ENCODE results near the gene CARS2. TPM values are rescaled to one million over a fixed set of nuclear protein-coding genes. Genes with fewer than 3 reads are reported as not detected.

CARS2 gene
- total RNA-seq, 2 experiments from 2014 or later, result 54.6 to 59.3 TPM

DNA sequence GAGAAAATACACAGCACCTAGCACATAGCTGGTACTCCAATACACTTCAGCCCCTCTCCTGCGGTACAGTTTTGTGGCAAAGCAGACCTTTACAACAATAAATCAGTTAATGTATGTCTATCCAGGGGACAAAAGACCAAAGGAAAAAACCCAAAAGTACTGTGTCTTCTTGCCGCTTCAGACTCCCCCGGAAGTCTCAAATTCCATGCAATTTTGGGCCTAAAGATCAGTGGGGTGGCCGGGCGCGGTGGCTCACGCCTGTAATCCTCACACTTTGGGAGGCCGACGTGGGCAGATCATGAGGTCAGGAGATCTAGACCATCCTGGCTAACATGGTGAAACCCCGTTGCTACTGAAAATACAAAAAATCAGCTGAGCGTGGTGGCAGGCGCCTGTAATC is 16.2 kb downstream of the CARS2 start:
- no peaks in the 10 kb centered on the region for H3K27me3 Mint-ChIP-seq
- DNase-seq, result no peak
- H3K27ac Mint-ChIP-seq, result no peak overlapping the region
- H3K4me3 Mint-ChIP-seq, result no peak overlapping the region
- intact Hi-C loops (cut with micrococcal nuclease), result no loop called here
- H3K36me3 Mint-ChIP-seq, result peaks cover 14% of the 10 kb centered on the region
- POLR2A ChIA-PET, result no interaction called here
- CTCF ChIA-PET, result interaction anchor here (1.4 kb wide), 1 partner anchor 9 kb away, joined by 5 read pairs; no protein-coding TSS in a partner anchor
- no peaks in the 10 kb centered on the region for H3K9me3 Mint-ChIP-seq
- no peaks in the 10 kb centered on the region for H3K4me1 Mint-ChIP-seq (ENCODE audit: low read depth)

DNA sequence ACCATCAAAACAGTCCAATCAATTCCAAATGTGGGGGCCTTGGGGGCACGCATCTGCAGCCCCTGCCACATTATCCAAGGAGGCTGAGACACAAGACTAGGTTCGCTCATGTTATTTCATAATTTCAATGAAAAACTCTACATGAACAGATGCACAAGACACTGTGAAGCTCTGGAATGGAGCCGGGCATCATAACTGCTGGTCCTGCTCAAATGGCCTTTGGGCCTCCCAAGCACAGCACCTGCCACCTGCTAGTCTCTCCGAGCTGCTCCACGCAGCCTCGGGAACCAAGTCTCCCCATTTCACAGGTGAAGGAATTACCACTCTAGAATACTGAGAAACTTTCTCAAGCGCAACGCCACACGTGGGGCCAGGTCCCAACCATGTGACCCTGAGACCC is 16.9 kb downstream of the CARS2 start:
- no peak for DNase-seq
- intact Hi-C loops (cut with micrococcal nuclease), result no loop called here
- POLR2A ChIA-PET, result no interaction called here
- Mint-ChIP-seq H3K27me3 (no peaks in the 10 kb centered on the region), H3K27ac (no peak overlapping the region), H3K9me3 (no peaks in the 10 kb centered on the region), H3K4me3 (no peak overlapping the region), H3K4me1 (ENCODE audit: low read depth) (no peaks in the 10 kb centered on the region), H3K36me3 (peaks cover 14% of the 10 kb centered on the region)
- CTCF ChIA-PET, result interaction anchor here (0.6 kb wide), 1 partner anchor 95 kb away, joined by 3 read pairs; no protein-coding TSS in a partner anchor

DNA sequence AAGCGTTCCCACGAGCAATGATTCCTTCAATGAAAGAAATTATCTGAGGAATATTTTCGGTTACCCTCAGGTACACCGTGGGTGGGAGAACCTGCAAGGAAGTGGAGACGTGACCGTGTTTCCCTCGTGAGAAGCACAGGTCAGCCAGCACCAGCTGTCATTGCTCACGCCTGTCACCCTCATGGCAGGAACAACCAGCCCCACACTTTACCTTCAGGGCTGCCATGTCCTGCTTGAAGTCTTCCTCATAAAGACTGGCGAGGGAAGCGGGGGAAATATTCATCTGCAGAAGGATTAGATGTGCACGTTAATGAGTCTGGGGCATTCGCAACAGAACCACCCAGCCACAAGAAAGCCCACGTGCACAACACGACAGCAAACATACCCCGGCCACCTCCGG is 18.2 kb downstream of the CARS2 start:
- Mint-ChIP-seq H3K4me1 (ENCODE audit: low read depth) (no peaks in the 10 kb centered on the region), H3K9me3 (no peaks in the 10 kb centered on the region), H3K27me3 (no peaks in the 10 kb centered on the region), H3K36me3 (peaks cover 12% of the 10 kb centered on the region), H3K4me3 (no peak overlapping the region), H3K27ac (no peak overlapping the region)
- POLR2A ChIA-PET, result no interaction called here
- intact Hi-C loops (cut with micrococcal nuclease), result no loop called here
- CTCF ChIA-PET, result no interaction called here
- no peak for DNase-seq

DNA sequence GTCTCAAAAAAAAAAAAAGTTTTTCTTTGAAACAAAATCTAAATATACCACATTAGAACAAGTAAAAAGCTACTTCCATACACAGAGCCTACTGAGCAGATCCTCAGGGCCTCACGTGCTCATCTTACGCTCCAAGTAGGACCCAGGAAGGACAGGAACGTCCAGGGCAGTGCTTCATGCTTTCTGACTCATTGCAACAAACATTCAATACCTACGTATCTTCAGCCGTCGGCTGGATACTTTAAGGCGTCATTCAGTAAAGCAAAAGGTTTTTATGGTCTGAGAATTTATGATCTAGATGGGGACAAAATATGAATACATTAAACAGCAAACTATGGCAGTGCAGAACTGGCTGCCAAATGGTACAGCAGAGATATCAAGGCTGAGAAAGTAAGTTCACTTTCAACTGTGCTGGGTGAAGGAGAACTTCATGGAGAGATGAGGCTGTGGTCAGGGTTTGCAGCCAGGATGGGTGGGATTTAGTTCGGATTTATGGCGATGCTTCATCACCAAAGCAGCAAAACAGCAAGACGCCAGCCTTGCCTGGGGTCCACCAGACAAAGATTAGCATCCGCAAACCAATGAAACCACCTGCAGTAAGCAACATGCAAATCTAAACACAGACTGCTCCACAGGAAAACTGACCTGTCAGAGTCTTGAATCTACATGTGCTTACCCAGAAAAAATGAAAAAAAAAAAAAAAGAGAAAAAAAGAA is 20.5 kb downstream of the CARS2 start:
- POLR2A ChIA-PET, result no interaction called here
- H3K27ac Mint-ChIP-seq, result no peak overlapping the region
- intact Hi-C loops (cut with micrococcal nuclease), result no loop called here

DNA sequence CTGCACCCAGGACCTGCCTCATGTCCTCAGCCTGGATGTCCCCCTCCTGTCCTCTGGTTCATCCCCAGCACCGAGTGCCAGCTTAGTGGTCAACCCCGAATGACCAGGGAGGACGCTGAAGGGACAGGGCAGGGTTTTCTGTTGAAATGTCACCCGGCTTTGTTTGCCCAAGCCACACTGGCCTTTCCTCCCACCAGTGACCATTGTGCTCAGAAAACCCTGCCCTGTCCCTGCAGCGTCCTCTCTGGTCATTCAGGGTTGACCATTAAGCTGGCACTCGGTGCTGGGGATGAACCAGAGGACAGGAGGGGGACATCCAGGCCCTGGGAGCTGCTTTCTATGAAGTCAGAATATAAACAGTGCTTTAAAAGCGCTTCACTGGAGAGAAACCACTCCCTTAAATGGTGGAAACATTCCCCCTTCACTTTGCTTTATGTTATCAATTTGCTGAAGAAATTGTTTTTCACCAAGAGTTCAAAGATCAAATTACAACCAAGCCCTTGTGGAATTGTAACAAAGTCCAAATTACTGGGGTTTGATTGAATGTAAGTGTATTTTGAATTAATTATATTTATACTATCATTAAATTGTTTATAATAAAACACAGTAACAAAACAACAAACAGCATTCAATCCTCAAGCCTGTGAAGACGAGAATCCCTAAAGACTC is 21.4 kb downstream of the CARS2 start:
- H3K27ac Mint-ChIP-seq, result no peak overlapping the region
- no peaks in the 10 kb centered on the region for H3K27me3 Mint-ChIP-seq
- no peak for DNase-seq
- H3K9me3 Mint-ChIP-seq, result no peaks in the 10 kb centered on the region
- ChIA-PET POLR2A (no interaction called here), CTCF (interaction anchor here (0.8 to 3.5 kb wide), 5 partner anchors 19 to 139 kb away, joined by 4 to 39 read pairs (median 7); partner anchors contain the start of gene CARS2)
- no peak overlapping the region for H3K4me3 Mint-ChIP-seq
- no peaks in the 10 kb centered on the region for H3K4me1 Mint-ChIP-seq (ENCODE audit: low read depth)
- peaks cover 25% of the 10 kb centered on the region for H3K36me3 Mint-ChIP-seq
- intact Hi-C loops (cut with micrococcal nuclease), result no loop called here

More for the DNA sequence above, 20.5 kb downstream of the CARS2 start:
- DNase-seq, result no peak
- CTCF ChIA-PET, result no interaction called here
- Mint-ChIP-seq H3K4me3 (no peak overlapping the region), H3K27me3 (no peaks in the 10 kb centered on the region), H3K36me3 (peaks cover 23% of the 10 kb centered on the region), H3K4me1 (ENCODE audit: low read depth) (no peaks in the 10 kb centered on the region), H3K9me3 (no peaks in the 10 kb centered on the region)

DNA sequence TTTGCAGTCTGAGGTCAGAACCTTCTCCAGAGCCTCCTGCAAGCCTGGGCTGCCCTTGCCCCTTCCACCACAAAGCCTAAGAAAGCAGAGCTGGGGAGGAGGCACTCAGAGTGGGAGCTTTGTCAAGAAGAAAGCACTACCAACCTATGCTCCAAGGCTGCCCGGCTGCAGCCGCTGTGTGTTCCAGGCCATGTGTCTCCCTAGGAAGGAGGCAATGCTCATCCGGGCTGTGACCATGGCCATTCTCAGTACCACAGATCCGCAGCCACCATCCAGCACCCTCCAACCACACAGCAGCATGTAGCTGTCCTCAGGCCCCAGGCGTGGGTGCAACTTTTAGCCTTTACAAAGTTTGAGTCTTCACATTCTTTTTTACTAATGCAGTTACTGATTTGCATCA is 22.0 kb downstream of the CARS2 start:
- H3K36me3 Mint-ChIP-seq, result peaks cover 25% of the 10 kb centered on the region
- no peak for DNase-seq
- H3K4me1 Mint-ChIP-seq (ENCODE audit: low read depth), result no peaks in the 10 kb centered on the region
- POLR2A ChIA-PET, result interaction anchor here (0.7 kb wide), 1 partner anchor 33 kb away, joined by 3 read pairs; no protein-coding TSS in a partner anchor
- no peak overlapping the region for H3K27ac Mint-ChIP-seq
- H3K4me3 Mint-ChIP-seq, result no peak overlapping the region
- intact Hi-C loops (cut with micrococcal nuclease), result loop anchor here (1.0 kb wide), 1 partner anchor 135 kb away; no protein-coding TSS in a partner anchor
- CTCF ChIA-PET, result interaction anchor here (0.8 to 3.5 kb wide), 9 partner anchors 20 to 228 kb away, joined by 3 to 39 read pairs (median 6); partner anchors contain the start of gene CARS2
- no peaks in the 10 kb centered on the region for H3K27me3 Mint-ChIP-seq
- no peaks in the 10 kb centered on the region for H3K9me3 Mint-ChIP-seq

DNA sequence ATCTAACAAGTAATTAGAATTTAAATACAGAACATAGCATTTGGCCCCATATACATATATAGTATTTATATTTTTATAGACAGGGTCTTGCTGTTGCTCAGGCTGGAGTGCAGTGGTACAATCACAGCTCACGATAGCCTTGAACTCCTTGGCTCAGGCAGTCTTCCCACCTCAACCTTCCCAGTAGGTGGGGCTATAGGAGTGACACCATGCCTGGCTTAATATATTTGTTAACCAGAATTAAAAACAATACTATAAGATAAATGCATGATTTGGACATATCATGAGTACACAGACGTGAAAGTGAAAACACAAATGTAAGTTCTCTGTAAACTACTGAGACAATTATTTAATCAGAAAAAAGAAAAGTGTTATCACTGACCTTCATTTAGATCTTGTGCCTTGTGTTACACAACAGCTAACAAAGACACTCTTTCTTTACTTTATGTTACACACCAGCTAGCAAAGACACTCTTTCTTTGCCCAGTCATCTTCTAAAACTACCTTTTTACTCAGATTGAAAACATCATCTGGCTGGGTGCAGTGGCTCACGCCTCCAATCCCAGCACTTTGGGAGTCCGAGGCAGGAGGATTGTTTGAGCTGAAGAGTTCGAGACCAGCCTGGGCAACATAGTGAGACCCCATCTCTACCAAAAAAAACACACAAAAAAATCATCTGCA is 22.6 kb downstream of the CARS2 start:
- Mint-ChIP-seq H3K4me3 (no peak overlapping the region), H3K9me3 (no peaks in the 10 kb centered on the region), H3K27me3 (no peaks in the 10 kb centered on the region), H3K4me1 (ENCODE audit: low read depth) (peaks cover 2% of the 10 kb centered on the region), H3K36me3 (peaks cover 31% of the 10 kb centered on the region), H3K27ac (no peak overlapping the region)
- intact Hi-C loops (cut with micrococcal nuclease), result loop anchor here (1.0 kb wide), 1 partner anchor 136 kb away; no protein-coding TSS in a partner anchor
- peak; percentile 27 for DNase-seq
- ChIA-PET CTCF (interaction anchor here (0.8 to 3.5 kb wide), 10 partner anchors 20 to 228 kb away, joined by 3 to 39 read pairs (median 6); partner anchors contain the start of gene CARS2), POLR2A (interaction anchor here (0.7 kb wide), 1 partner anchor 33 kb away, joined by 3 read pairs; no protein-coding TSS in a partner anchor)

DNA sequence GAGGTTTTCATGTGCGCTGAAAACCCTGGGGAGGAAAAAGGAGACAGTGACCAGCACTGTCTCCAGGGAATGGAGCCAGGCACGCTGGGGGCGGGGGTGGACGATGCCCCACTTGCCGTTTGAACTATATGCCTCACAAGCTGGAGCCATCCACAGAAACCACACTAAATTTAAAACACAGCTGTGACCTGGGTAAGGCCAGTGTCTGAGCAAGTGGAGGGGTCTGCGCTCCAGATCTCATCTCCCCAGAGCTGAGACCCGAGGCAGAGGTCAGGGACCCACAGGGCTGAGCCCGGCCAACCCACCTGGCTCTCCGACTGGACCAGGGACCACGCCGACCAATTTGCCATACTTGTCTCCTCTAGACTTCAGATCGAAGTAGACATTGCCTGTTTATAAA is 23.2 kb downstream of the CARS2 start:
- peaks cover 35% of the 10 kb centered on the region for H3K36me3 Mint-ChIP-seq
- POLR2A ChIA-PET, result no interaction called here
- H3K27ac Mint-ChIP-seq, result no peak overlapping the region
- H3K27me3 Mint-ChIP-seq, result no peaks in the 10 kb centered on the region
- H3K9me3 Mint-ChIP-seq, result no peaks in the 10 kb centered on the region
- no peak overlapping the region for H3K4me3 Mint-ChIP-seq
- H3K4me1 Mint-ChIP-seq (ENCODE audit: low read depth), result peaks cover 5% of the 10 kb centered on the region
- DNase-seq, result no peak
- intact Hi-C loops (cut with micrococcal nuclease), result loop anchor here (1.0 kb wide), 1 partner anchor 137 kb away; no protein-coding TSS in a partner anchor
- CTCF ChIA-PET, result interaction anchor here (1.2 to 3.5 kb wide), 9 partner anchors 21 to 227 kb away, joined by 3 to 39 read pairs (median 6); partner anchors contain the start of gene CARS2

DNA sequence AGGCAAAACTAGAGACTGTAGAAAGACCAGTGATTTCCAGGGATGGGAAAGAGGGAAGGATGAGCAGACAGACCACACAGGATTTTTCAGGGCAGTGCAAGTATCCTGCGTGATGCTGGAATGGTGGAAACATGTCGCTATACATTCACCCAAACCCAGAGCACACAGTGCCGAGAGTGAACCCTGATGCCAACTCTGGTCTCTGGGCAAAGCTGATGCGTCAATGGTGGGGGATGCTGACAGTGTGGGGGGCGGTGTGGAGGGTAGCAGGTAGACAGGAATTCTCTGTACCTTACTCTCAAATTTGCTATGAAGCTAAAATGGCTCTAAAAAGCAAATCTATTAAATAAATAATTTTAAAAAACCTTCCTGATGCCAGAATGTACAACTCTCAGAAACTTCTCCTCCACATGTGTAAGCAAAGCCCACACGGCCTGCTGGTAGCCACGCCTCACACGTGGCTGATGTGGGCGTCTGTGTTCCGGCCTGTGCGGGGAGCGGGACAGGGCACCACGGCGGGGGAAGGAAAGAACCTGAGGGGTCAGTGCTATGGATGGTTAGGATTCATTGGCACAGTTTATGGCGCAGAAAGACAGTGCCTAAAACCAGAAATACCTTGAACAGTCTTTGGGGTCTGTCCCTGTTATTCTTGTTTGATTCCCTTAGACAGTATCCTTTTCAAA is 23.9 kb downstream of the CARS2 start:
- Mint-ChIP-seq H3K4me3 (no peak overlapping the region), H3K4me1 (ENCODE audit: low read depth) (peaks cover 7% of the 10 kb centered on the region), H3K36me3 (peaks cover 37% of the 10 kb centered on the region), H3K9me3 (no peaks in the 10 kb centered on the region), H3K27ac (no peak overlapping the region), H3K27me3 (no peaks in the 10 kb centered on the region)
- DNase-seq, result no peak
- intact Hi-C loops (cut with micrococcal nuclease), result no loop called here
- POLR2A ChIA-PET, result no interaction called here
- CTCF ChIA-PET, result interaction anchor here (0.7 to 3.5 kb wide), 8 partner anchors 15 to 560 kb away, joined by 3 to 39 read pairs (median 3); no protein-coding TSS in a partner anchor

DNA sequence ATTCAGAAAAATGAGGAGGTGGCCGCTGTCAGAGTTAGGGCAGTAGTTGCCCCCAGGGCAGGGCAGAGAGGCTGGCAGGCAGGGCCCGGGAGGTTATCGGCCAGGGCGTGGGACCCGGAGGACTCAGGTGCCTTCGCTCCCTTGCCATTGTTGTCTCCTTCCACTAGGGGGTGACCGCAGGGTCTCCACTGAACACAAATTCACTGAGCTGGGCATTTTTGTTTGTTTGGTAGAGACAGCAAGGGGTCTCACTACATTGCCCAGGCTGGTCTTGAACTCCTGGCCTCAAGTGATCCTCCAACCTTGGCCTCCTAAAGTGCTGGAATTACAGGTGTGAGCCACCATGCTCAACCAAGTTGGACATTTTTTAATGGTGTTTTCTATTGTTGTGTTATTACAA is 25.1 kb downstream of the CARS2 start:
- POLR2A ChIA-PET, result no interaction called here
- H3K36me3 Mint-ChIP-seq, result peaks cover 47% of the 10 kb centered on the region
- DNase-seq, result no peak

DNA sequence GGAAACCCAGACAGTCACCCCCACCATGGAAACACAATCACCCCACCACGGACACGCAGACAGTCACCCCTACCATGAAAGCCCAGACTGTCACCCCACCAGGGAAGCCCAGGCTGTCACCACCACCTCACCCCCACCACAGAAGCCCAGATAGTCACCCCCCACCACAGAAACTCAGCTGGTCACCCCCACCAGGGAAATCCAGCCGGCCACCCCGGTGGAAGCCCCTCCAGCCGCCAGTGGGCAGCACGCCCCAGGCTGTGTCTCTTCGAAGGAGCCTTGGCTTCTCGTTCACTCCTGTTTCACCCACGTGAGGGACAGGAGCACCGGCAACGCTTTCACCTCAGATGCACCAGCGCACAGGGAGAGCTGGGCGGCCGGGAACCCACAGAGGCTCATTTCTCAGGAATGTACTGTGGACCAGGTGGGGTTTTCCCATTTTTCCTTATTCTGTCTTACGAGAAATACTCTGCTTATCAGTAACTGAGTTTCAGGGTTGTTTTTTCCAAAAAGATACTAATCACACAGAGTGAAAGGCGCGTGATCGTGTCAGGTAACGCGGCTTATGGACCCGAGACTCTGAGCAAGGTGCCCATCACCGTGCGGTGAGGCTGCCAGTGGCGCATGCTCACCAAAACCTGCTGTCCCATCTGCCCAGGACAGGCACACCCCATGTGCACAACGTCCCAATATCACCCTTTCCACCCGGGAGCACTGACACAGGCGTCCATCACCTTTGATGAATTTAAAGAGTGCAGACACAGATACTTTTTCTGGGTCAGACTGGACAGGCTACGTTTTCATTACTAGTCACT is 28.0 kb downstream of the CARS2 start:
- CTCF ChIA-PET, result no interaction called here
- Mint-ChIP-seq H3K36me3 (peaks cover 61% of the 10 kb centered on the region), H3K27ac (no peak overlapping the region), H3K4me1 (ENCODE audit: low read depth) (peaks cover 17% of the 10 kb centered on the region), H3K4me3 (no peak overlapping the region), H3K9me3 (peaks cover 2% of the 10 kb centered on the region), H3K27me3 (no peaks in the 10 kb centered on the region)
- intact Hi-C loops (cut with micrococcal nuclease), result no loop called here
- no peak for DNase-seq
- POLR2A ChIA-PET, result interaction anchor here (0.9 kb wide), 1 partner anchor 38 kb away, joined by 3 read pairs; no protein-coding TSS in a partner anchor

More for the DNA sequence above, 25.1 kb downstream of the CARS2 start:
- H3K27me3 Mint-ChIP-seq, result no peaks in the 10 kb centered on the region
- H3K27ac Mint-ChIP-seq, result no peak overlapping the region
- H3K4me3 Mint-ChIP-seq, result no peak overlapping the region
- peaks cover 17% of the 10 kb centered on the region for H3K4me1 Mint-ChIP-seq (ENCODE audit: low read depth)
- intact Hi-C loops (cut with micrococcal nuclease), result no loop called here
- no peaks in the 10 kb centered on the region for H3K9me3 Mint-ChIP-seq
- CTCF ChIA-PET, result interaction anchor here (1.0 to 3.5 kb wide), 6 partner anchors 9 to 138 kb away, joined by 3 to 39 read pairs (median 3); no protein-coding TSS in a partner anchor
